Adrenal gland (tissue), 12 donors: Measurements from ENCODE around the gene SLC1A7. TPM values are rescaled to one million over a fixed set of nuclear protein-coding genes. Genes with fewer than 3 reads are reported as not detected.

ENCODE experiments used
- DNase-seq, 7 donors: peaks; one replicate each; pipeline ENCODE4 v3.0.0-alpha.2; 2019 to 2020
- H3K27ac ChIP-seq, 5 donors: fragments of 200-600 bp; sonication (generic) in 4 of 5; 1 replicate in 3 of 5; 2 replicates in 2 of 5; pipeline versions ENCODE4 v1.5.1 to v1.8.0; 2016 to 2020; ENCODE audit warnings: mild to moderate bottlenecking in 1 of 5
- H3K27me3 ChIP-seq: fragments of 200-600 bp; 2 replicates; pipeline ENCODE4 v1.8.0; 2021
- H3K36me3 ChIP-seq, 2 donors: fragments of 200-600 bp; replicated peaks in 1 of 2; 1 replicate in 1 of 2; 2 replicates in 1 of 2; pipeline versions ENCODE4 v1.5.1 to v1.8.0; 2018 to 2022
- H3K4me1 ChIP-seq, 2 donors: fragments of 200-600 bp; replicated peaks in 1 of 2; 1 replicate in 1 of 2; 2 replicates in 1 of 2; pipeline versions ENCODE4 v1.5.1 to v1.8.0; 2018 to 2021
- H3K4me3 ChIP-seq, 4 donors: fragments of 200-600 bp; sonication (generic) in 3 of 4; one replicate each; pipeline ENCODE4 v1.5.1; 2016 to 2018
- H3K9me3 ChIP-seq, 3 donors: fragments of 200-600 bp; sonication (generic) in 1 of 3; replicated peaks in 1 of 3; 1 replicate in 2 of 3; 2 replicates in 1 of 3; pipeline versions ENCODE4 v1.5.1 to v1.8.0; 2016 to 2021
- POLR2A ChIP-seq, 2 donors: fragments of 450-650 bp; IDR thresholded peaks; one replicate each; pipeline ENCODE4 v1.6.1; 2017; ENCODE audit warnings: antibody characterized with exemption in 2 of 2, mild to moderate bottlenecking in 2 of 2, moderate library complexity in 1 of 2
- whole genome bisulfite sequencing, 4 donors: extraction: QIAGEN DNeasy Blood & Tissue Kit in 2 of 4; methylation state at CpG; one replicate each; pipeline versions ENCODE4 v1.1.5 to v1.1.7; 2013 to 2017; 5-methylcytosine and 5-hydroxymethylcytosine counted together
- intact Hi-C, 2 donors: fragments of 100-400 bp; cut with DNase I; formaldehyde crosslinking; loops; one replicate each; pipeline versions ENCODE4 v1.14.1 to v1.15.0; 2022 to 2023
- polyA plus RNA-seq, 3 donors: library from polyadenylated mRNA; stranded (reverse); fragments of 200-250 nt in 2 of 3; fragments of 350-450 nt in 1 of 3; fragmentation: Illumina TruSeq in 1 of 3; extraction: RNeasy Lipid Tissue Mini Kit (QIAGEN cat#74804) in 1 of 3; gene quantifications; one replicate each; pipeline ENCODE4 v1.2.3, GENCODE V29; 2013 to 2014
- total RNA-seq, 9 donors: library from RNA; depleted of rRNA in 4 of 9; stranded (reverse); fragments of >200 nt in 4 of 9; fragments of 120-200 nt in 1 of 9; fragmentation: NEBNext Ultra II Directional in 1 of 9; extraction: Animal tissue kit (Norgen Biotek cat#: 25700) in 1 of 9; gene quantifications; one replicate each; pipeline versions ENCODE4 v1.1.0 to v1.2.4, GENCODE V29; 2013 to 2023
- TF ChIP-seq, protein P1 (sequence below), 6 experiments: fragments of 450-650 bp in 4 of 6; fragments of 200-600 bp in 2 of 6; sonication (generic) in 1 of 6; IDR thresholded peaks; 1 replicate in 5 of 6; 2 replicates in 1 of 6; pipeline versions ENCODE4 v1.5.1 to v1.8.0; 2016 to 2021; ENCODE audit warnings: antibody characterized with exemption in 6 of 6, mild to moderate bottlenecking in 2 of 6, moderate library complexity in 1 of 6
- donor health status: healthy with polysubstance abuse.
- donor health status: Bipolar disorder and iron deficiency.
- donor health status: DM: yes; HTN: yes; CAD: no.
- donor health status: DM: no; HTN: no; CAD: no.
- donor health status: DM: no; HTN: no; CAD: no.
- donor health status: DM: yes; HTN: yes; CAD: no.

SLC1A7 gene
- total and polyA plus RNA-seq, 12 donors, result 0.05 to 1.6 (median 0.17) TPM; not detected in 7

DNA sequence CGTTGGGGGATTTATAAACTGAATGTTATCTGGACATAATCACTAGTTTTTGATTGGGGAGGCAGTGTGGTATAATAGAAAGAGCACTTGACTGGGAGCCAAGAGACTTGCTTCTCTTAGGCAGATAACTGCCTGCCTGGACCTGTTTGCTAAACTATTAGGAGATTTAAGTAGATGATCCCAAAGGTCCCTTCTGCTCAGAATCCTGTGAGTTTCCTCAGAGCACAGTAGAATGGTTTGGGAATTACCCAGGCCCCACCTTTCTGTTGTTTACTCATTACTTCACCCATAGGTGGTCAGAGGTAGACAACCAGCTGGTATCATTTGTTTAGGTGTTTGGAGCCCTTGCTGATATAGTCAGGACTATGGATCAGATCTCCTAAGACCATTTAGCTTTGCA is 90.8 kb downstream of the SLC1A7 start:
- Histone ChIP-seq H3K4me1 (peaks cover 0 to 16% of the 10 kb centered on the region in 2 donors), H3K27me3 (no peaks in the 10 kb centered on the region), H3K9me3 (no peaks in the 10 kb centered on the region), H3K36me3 (peaks cover 0 to 19% of the 10 kb centered on the region in 2 donors), H3K4me3 (no peak overlapping the region), H3K27ac (no peak overlapping the region)
- 29 to 75% (median 67%) methylated on average over 1 of the region's 1 CpG for WGBS, 4 donors
- DNase-seq, result no peak
- intact Hi-C loops, result no loop called here
- TF ChIP-seq, protein P1, sequence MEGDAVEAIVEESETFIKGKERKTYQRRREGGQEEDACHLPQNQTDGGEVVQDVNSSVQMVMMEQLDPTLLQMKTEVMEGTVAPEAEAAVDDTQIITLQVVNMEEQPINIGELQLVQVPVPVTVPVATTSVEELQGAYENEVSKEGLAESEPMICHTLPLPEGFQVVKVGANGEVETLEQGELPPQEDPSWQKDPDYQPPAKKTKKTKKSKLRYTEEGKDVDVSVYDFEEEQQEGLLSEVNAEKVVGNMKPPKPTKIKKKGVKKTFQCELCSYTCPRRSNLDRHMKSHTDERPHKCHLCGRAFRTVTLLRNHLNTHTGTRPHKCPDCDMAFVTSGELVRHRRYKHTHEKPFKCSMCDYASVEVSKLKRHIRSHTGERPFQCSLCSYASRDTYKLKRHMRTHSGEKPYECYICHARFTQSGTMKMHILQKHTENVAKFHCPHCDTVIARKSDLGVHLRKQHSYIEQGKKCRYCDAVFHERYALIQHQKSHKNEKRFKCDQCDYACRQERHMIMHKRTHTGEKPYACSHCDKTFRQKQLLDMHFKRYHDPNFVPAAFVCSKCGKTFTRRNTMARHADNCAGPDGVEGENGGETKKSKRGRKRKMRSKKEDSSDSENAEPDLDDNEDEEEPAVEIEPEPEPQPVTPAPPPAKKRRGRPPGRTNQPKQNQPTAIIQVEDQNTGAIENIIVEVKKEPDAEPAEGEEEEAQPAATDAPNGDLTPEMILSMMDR (IDR thresholded peaks at IDR 0.05), result no peak
- no peak for TF ChIP-seq POLR2A (IDR thresholded peaks at IDR 0.05)

DNA sequence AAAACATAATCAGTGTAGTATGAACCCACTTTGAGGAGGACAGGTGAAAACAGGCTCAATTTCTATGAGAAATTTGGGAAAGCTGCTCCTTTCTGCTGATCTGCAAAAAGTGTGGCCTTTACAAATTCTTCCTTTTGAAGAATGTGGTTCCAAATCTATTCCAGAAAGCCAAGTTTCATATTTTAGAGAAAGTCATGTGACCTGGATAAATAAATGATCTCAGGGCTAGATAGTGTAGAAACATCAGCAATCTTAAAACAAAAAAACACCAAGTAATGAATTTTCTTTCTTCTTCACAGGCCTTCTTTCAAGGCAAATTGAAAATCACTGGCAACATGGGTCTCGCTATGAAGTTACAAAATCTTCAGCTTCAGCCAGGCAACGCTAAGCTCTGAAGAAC is 92.1 kb downstream of the SLC1A7 start:
- TF ChIP-seq, protein P1 (IDR thresholded peaks at IDR 0.05), result no peak
- TF ChIP-seq POLR2A (IDR thresholded peaks at IDR 0.05), result no peak
- no peaks in the 10 kb centered on the region for H3K9me3 ChIP-seq
- 79 to 95% (median 89%) methylated on average over 2 of the region's 2 CpGs for WGBS, 4 donors
- no peak overlapping the region for H3K4me3 ChIP-seq
- H3K27me3 ChIP-seq, result no peaks in the 10 kb centered on the region
- intact Hi-C loops, result no loop called here
- no peak for DNase-seq
- H3K4me1 ChIP-seq, result peaks cover 0 to 18% of the 10 kb centered on the region in 2 donors
- H3K36me3 ChIP-seq, result peaks cover 0 to 19% of the 10 kb centered on the region in 2 donors
- no peak overlapping the region for H3K27ac ChIP-seq

DNA sequence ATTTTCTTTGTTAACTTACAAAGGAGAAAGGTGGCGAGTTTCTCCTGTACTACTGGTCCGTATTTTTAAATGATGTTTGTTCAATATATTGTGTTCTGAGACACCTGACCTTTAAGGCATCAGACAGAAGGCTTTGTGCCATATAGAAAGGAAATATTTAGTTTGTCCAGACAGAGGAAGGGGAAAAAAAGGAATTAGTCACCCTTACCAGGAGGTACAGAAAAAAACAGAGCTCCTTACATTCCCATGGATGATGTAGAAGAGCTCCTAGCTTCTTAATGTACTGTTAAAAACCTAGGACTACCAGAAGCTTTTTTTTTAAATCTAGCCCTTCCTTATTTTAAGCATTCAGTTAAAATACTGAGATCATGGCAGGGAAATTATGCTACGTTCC is 92.9 kb downstream of the SLC1A7 start:
- Histone ChIP-seq H3K9me3 (no peaks in the 10 kb centered on the region), H3K27ac (peak overlapping the region in 1 of 5 donors; percentile 26), H3K36me3 (peaks cover 0 to 19% of the 10 kb centered on the region in 2 donors), H3K27me3 (no peaks in the 10 kb centered on the region), H3K4me1 (peaks cover 0 to 18% of the 10 kb centered on the region in 2 donors), H3K4me3 (no peak overlapping the region)
- no peak for TF ChIP-seq POLR2A (IDR thresholded peaks at IDR 0.05)
- TF ChIP-seq, protein P1 (IDR thresholded peaks at IDR 0.05), result no peak
- intact Hi-C loops, result no loop called here
- WGBS, 4 donors, result 75 to 96% (median 91%) methylated on average over 3 of the region's 3 CpGs
- DNase-seq, result no peak

DNA sequence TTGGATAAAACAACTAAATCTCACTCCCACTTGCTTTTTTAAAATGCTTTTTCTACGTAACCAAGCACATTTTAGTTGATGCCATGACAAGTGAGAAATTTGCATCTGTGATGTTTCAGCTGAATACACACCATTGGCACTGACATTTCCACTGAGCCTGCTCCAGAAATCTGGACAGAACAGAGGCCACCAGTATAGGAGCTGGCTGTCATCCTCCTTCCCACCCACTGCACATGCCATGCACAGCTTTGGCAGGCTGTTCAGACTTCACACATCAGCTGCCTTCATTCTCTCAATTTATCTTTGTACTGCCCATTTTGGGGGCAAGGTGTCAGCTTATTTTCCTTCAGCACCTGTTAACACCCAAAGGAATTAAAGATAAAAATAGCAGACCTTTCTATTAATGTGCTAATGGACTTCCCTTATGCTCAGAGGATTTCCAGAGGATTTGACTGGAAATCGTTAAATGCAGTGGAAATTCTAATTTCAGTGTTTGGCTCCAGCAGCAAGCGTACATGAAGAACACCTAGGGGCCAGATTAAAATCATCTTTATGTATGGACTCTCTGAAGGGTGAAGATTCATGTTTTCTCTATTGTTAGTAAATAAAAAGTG is 93.4 kb downstream of the SLC1A7 start:
- Histone ChIP-seq H3K27ac (no peak overlapping the region), H3K27me3 (no peaks in the 10 kb centered on the region), H3K4me3 (no peak overlapping the region), H3K36me3 (peaks cover 0 to 19% of the 10 kb centered on the region in 2 donors), H3K4me1 (peaks cover 0 to 18% of the 10 kb centered on the region in 2 donors), H3K9me3 (no peaks in the 10 kb centered on the region)
- DNase-seq, result no peak
- 84 to 94% (median 90%) methylated on average over 3 of the region's 3 CpGs for WGBS, 4 donors
- TF ChIP-seq, protein P1 (IDR thresholded peaks at IDR 0.05), result no peak
- no peak for TF ChIP-seq POLR2A (IDR thresholded peaks at IDR 0.05)
- intact Hi-C loops, result no loop called here
